ENCODE data around the gene UCP2.

The UCP2 gene

GRCh38 chr11:73969991-73970800 lies 12.4 kb downstream of the UCP2 start:
- no peak for DNase-seq (ENCODE audit: low spot score)

GRCh38 chr11:73969091-73969490 lies 13.6 kb downstream of the UCP2 start:
- DNase-seq (ENCODE audit: low spot score): no peak

- no peak for DNase-seq (ENCODE audit: low spot score)
Observed at GRCh38 chr11:73968356-73968966, 14.2 kb downstream of the UCP2 start.

GRCh38 chr11:73965764-73966121 lies 16.9 kb downstream of the UCP2 start:
- DNase-seq (ENCODE audit: low spot score): no peak

- no peak for DNase-seq (ENCODE audit: low spot score)
Observed at GRCh38 chr11:73965076-73965763, 17.4 kb downstream of the UCP2 start.

GRCh38 chr11:73963861-73964260 lies 18.8 kb downstream of the UCP2 start:
- no peak for DNase-seq (ENCODE audit: low spot score)

- DNase-seq (ENCODE audit: low spot score): no peak
Observed at GRCh38 chr11:73962101-73962705, 20.4 kb downstream of the UCP2 start.

GRCh38 chr11:73961321-73961720 lies 21.3 kb downstream of the UCP2 start:
- DNase-seq (ENCODE audit: low spot score): no peak

GRCh38 chr11:73958521-73959141 lies 24.0 kb downstream of the UCP2 start:
- no peak for DNase-seq (ENCODE audit: low spot score)

- DNase-seq (ENCODE audit: low spot score): peak; percentile 3
Observed at GRCh38 chr11:73957654-73958361, 24.8 kb downstream of the UCP2 start.

- DNase-seq (ENCODE audit: low spot score): no peak
Observed at GRCh38 chr11:73956876-73957653, 25.6 kb downstream of the UCP2 start.

- DNase-seq (ENCODE audit: low spot score): no peak
Observed at GRCh38 chr11:73951797-73952196, 30.8 kb downstream of the UCP2 start.

GRCh38 chr11:73950869-73951710 lies 31.6 kb downstream of the UCP2 start, which contains the start of gene DNAJB13:
TSS of gene DNAJB13 (plus strand) at chr11:73951026. CDS start at chr11:73951070, 44 bp downstream.
- peak; percentile 84 for DNase-seq (ENCODE audit: low spot score)

- no peak for DNase-seq (ENCODE audit: low spot score)
Observed at GRCh38 chr11:73949912-73950311, 32.7 kb downstream of the UCP2 start.

GRCh38 chr11:73949246-73949645 lies 33.4 kb downstream of the UCP2 start:
- DNase-seq (ENCODE audit: low spot score): no peak

GRCh38 chr11:73946798-73947458 lies 35.7 kb downstream of the UCP2 start:
- DNase-seq (ENCODE audit: low spot score): no peak

- DNase-seq (ENCODE audit: low spot score): no peak
Observed at GRCh38 chr11:73945396-73945795, 37.2 kb downstream of the UCP2 start.

GRCh38 chr11:73944901-73945300 lies 37.7 kb downstream of the UCP2 start:
- no peak for DNase-seq (ENCODE audit: low spot score)

- no peak for DNase-seq (ENCODE audit: low spot score)
Observed at GRCh38 chr11:73944085-73944484, 38.6 kb downstream of the UCP2 start.

Data from germinal center (tissue), 1 donor.